Esophagus squamous epithelium (tissue), 4 donors: ENCODE measurements around the gene TOR1A.

Experiments used
- POLR2A ChIP-seq, 4 donors: fragments of 450-650 bp; IDR thresholded peaks; one replicate each; pipeline ENCODE4 v1.6.1; 2017; ENCODE audit warnings: antibody characterized with exemption in 4 of 4, mild to moderate bottlenecking in 4 of 4, moderate library complexity in 3 of 4
- TF ChIP-seq, protein P1 (sequence below), 6 experiments: fragments of 450-650 bp in 4 of 6; fragments of 200-600 bp in 2 of 6; sonication (generic) in 2 of 6; IDR thresholded peaks; one replicate each; pipeline ENCODE4 v1.5.1; 2016 to 2019; ENCODE audit warnings: antibody characterized with exemption in 6 of 6, mild to moderate bottlenecking in 4 of 6, moderate library complexity in 4 of 6

DNA sequence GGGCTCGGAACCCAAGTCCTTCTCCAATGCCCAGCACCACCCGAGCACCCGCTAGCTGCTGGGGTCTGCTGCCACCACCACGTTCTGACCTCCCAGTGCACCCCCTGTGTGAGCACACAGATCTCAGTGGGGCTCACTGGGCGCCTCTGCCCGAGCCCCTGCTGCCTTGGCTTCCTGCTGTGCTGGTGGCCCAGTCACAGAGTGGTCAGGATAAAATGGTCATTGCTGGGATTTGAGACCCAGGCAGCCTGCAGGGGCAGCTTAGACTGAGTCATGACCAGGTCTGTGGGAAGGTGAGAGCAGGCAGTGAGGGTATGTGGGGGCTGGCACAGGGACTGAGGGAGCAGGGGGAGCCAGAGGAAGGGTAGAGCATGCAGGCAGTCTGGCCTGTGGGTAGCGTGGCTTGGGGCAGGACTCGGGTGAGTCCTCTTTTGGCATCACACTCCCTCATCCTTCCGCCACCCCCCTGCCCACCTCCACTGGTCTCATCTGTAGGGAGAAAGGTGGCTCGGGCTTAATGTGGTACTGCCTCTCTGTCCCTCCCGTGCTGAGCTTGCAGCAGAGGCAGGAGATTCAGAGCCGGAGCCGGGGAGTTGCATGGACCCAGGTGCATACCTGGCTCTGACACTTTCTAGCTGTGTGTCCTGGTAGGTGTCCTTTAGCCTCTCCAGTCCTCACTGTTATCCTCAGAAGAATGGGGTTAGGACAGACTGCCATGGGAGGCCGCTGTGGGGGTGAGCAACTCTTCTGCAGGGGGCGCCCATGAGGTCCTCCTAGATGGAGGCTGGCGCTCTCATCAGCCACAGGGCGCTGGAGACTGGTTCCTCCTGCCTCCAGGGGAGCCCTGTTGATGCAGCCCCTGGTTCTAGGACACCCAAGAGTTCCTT lies 43.4 kb upstream of the TOR1A start:
- no peak for TF ChIP-seq POLR2A (IDR thresholded peaks at IDR 0.05)
- TF ChIP-seq, protein P1, sequence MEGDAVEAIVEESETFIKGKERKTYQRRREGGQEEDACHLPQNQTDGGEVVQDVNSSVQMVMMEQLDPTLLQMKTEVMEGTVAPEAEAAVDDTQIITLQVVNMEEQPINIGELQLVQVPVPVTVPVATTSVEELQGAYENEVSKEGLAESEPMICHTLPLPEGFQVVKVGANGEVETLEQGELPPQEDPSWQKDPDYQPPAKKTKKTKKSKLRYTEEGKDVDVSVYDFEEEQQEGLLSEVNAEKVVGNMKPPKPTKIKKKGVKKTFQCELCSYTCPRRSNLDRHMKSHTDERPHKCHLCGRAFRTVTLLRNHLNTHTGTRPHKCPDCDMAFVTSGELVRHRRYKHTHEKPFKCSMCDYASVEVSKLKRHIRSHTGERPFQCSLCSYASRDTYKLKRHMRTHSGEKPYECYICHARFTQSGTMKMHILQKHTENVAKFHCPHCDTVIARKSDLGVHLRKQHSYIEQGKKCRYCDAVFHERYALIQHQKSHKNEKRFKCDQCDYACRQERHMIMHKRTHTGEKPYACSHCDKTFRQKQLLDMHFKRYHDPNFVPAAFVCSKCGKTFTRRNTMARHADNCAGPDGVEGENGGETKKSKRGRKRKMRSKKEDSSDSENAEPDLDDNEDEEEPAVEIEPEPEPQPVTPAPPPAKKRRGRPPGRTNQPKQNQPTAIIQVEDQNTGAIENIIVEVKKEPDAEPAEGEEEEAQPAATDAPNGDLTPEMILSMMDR (IDR thresholded peaks at IDR 0.05): no peak
